Breast epithelium (tissue), 4 donors: Measurements from ENCODE around the gene P2RY13. TPM values are rescaled to one million over a fixed set of nuclear protein-coding genes. Genes with fewer than 3 reads are reported as not detected.

Experiments used
- DNase-seq, 2 donors: peaks; one replicate each; pipeline ENCODE4 v3.0.0-alpha.2; 2019; ENCODE audit warnings: low spot score in 2 of 2
- H3K27ac ChIP-seq, 2 donors: fragments of 200-600 bp; sonication (generic) in 1 of 2; one replicate each; pipeline ENCODE4 v1.5.1; 2016 to 2019; ENCODE audit warnings: mild to moderate bottlenecking in 1 of 2
- H3K27me3 ChIP-seq, 2 donors: fragments of 200-600 bp; sonication (generic) in 1 of 2; one replicate each; pipeline versions ENCODE4 v1.5.1 to v1.6.0; 2017 to 2019; ENCODE audit warnings: control low read depth in 1 of 2, mild to moderate bottlenecking in 1 of 2
- H3K36me3 ChIP-seq: fragments of 200-600 bp; one replicate; pipeline ENCODE4 v1.5.1; 2019
- H3K4me1 ChIP-seq, 2 donors: fragments of 200-600 bp; sonication (generic); one replicate each; pipeline ENCODE4 v1.5.1; 2016 to 2019; ENCODE audit warnings: control low read depth in 1 of 2
- H3K4me3 ChIP-seq, 3 donors: fragments of 200-600 bp; sonication (generic); 1 replicate in 2 of 3; 2 replicates in 1 of 3; pipeline ENCODE4 v1.5.1; 2016 to 2019; ENCODE audit warnings: mild to moderate bottlenecking in 3 of 3, moderate library complexity in 2 of 3
- H3K9me3 ChIP-seq, 2 donors: fragments of 200-600 bp; sonication (generic) in 1 of 2; one replicate each; pipeline ENCODE4 v1.5.1; 2016 to 2019; ENCODE audit warnings: control low read depth in 1 of 2
- POLR2A ChIP-seq: fragments of 450-650 bp; IDR thresholded peaks from one replicate; pipeline ENCODE4 v1.6.1; 2016; ENCODE audit warnings: antibody characterized with exemption, mild to moderate bottlenecking, moderate library complexity
- POLR2AphosphoS5 ChIP-seq, 3 donors: sonication (generic); formaldehyde crosslinking; IDR thresholded peaks; one replicate each; pipeline ENCODE4 v1.6.1; 2017; ENCODE audit warnings: antibody characterized with exemption in 3 of 3
- intact Hi-C: fragments of 100-400 bp; cut with DNase I; formaldehyde crosslinking; loops from one replicate; pipeline ENCODE4 v1.15.1; 2023; ENCODE audit warnings: low total_unique reads
- total RNA-seq, 3 donors: library from RNA; depleted of rRNA; stranded (reverse); fragments of >200 nt; gene quantifications; one replicate each; pipeline ENCODE4 v1.1.0, GENCODE V29; 2016
- TF ChIP-seq, protein P1 (sequence below), 3 donors: fragments of 450-650 bp; IDR thresholded peaks; one replicate each; pipeline ENCODE4 v1.5.1; 2016 to 2017; ENCODE audit warnings: antibody characterized with exemption in 3 of 3, mild to moderate bottlenecking in 3 of 3, moderate library complexity in 3 of 3

P2RY13 gene
- total RNA-seq, 3 donors from 2014 or later, result 0.98 to 6.9 (median 2.5) TPM

- no peak overlapping the region for H3K4me3 ChIP-seq
- DNase-seq, result no peak
- no peak overlapping the region for H3K27ac ChIP-seq
- no peaks in the 10 kb centered on the region for H3K9me3 ChIP-seq
- intact Hi-C loops, result no loop called here
- H3K36me3 ChIP-seq, result no peaks in the 10 kb centered on the region
- no peaks in the 10 kb centered on the region for H3K4me1 ChIP-seq
- TF ChIP-seq POLR2AphosphoS5 (IDR thresholded peaks at IDR 0.05) (no peak), POLR2A (no peak)
- TF ChIP-seq, protein P1, sequence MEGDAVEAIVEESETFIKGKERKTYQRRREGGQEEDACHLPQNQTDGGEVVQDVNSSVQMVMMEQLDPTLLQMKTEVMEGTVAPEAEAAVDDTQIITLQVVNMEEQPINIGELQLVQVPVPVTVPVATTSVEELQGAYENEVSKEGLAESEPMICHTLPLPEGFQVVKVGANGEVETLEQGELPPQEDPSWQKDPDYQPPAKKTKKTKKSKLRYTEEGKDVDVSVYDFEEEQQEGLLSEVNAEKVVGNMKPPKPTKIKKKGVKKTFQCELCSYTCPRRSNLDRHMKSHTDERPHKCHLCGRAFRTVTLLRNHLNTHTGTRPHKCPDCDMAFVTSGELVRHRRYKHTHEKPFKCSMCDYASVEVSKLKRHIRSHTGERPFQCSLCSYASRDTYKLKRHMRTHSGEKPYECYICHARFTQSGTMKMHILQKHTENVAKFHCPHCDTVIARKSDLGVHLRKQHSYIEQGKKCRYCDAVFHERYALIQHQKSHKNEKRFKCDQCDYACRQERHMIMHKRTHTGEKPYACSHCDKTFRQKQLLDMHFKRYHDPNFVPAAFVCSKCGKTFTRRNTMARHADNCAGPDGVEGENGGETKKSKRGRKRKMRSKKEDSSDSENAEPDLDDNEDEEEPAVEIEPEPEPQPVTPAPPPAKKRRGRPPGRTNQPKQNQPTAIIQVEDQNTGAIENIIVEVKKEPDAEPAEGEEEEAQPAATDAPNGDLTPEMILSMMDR (IDR thresholded peaks at IDR 0.05), result no peak
- H3K27me3 ChIP-seq, result no peaks in the 10 kb centered on the region
Observed at GRCh38 chr3:151289445-151289844, 39.9 kb downstream of the P2RY13 start.

- TF ChIP-seq POLR2AphosphoS5 (IDR thresholded peaks at IDR 0.05) (no peak), POLR2A (no peak)
- TF ChIP-seq, protein P1 (IDR thresholded peaks at IDR 0.05), result no peak
- Histone ChIP-seq H3K36me3 (no peaks in the 10 kb centered on the region), H3K27ac (no peak overlapping the region), H3K27me3 (no peaks in the 10 kb centered on the region), H3K9me3 (no peaks in the 10 kb centered on the region), H3K4me1 (no peaks in the 10 kb centered on the region), H3K4me3 (no peak overlapping the region)
- DNase-seq, result no peak
- intact Hi-C loops, result no loop called here
Observed at GRCh38 chr3:151285940-151286339, 43.4 kb downstream of the P2RY13 start.

- TF ChIP-seq, protein P1 (IDR thresholded peaks at IDR 0.05), result no peak
- TF ChIP-seq POLR2A (no peak), POLR2AphosphoS5 (IDR thresholded peaks at IDR 0.05) (no peak)
- H3K4me1 ChIP-seq, result no peaks in the 10 kb centered on the region
- no peak for DNase-seq
- H3K4me3 ChIP-seq, result no peak overlapping the region
- H3K27me3 ChIP-seq, result no peaks in the 10 kb centered on the region
- H3K36me3 ChIP-seq, result no peaks in the 10 kb centered on the region
- peak overlapping the region in 1 of 2 donors; percentile 1 for H3K27ac ChIP-seq
- no peaks in the 10 kb centered on the region for H3K9me3 ChIP-seq
- intact Hi-C loops, result no loop called here
Observed at GRCh38 chr3:151283907-151284461, 45.4 kb downstream of the P2RY13 start.

GRCh38 chr3:151283387-151283786 is 46.0 kb downstream of the P2RY13 start:
- no peak for DNase-seq
- Histone ChIP-seq H3K9me3 (no peaks in the 10 kb centered on the region), H3K27me3 (no peaks in the 10 kb centered on the region), H3K36me3 (no peaks in the 10 kb centered on the region), H3K4me3 (no peak overlapping the region), H3K4me1 (no peaks in the 10 kb centered on the region), H3K27ac (no peak overlapping the region)
- intact Hi-C loops, result no loop called here
- TF ChIP-seq, protein P1 (IDR thresholded peaks at IDR 0.05), result no peak
- TF ChIP-seq POLR2AphosphoS5 (IDR thresholded peaks at IDR 0.05), result no peak
- TF ChIP-seq POLR2A, result no peak

GRCh38 chr3:151282921-151283320 is 46.4 kb downstream of the P2RY13 start:
- intact Hi-C loops, result no loop called here
- H3K4me1 ChIP-seq, result no peaks in the 10 kb centered on the region
- no peaks in the 10 kb centered on the region for H3K27me3 ChIP-seq
- TF ChIP-seq, protein P1 (IDR thresholded peaks at IDR 0.05), result peak; percentile 27 to 79 (median 70)
- no peak for TF ChIP-seq POLR2AphosphoS5 (IDR thresholded peaks at IDR 0.05)
- no peak for DNase-seq
- H3K9me3 ChIP-seq, result no peaks in the 10 kb centered on the region
- no peak overlapping the region for H3K27ac ChIP-seq
- H3K4me3 ChIP-seq, result no peak overlapping the region
- H3K36me3 ChIP-seq, result no peaks in the 10 kb centered on the region
